Epidermal melanocyte (primary cell): ENCODE data around the gene IQGAP2.
"Not testable (repeated sequence)": the region's sequence is repeated elsewhere in the genome, so short reads cannot be mapped to it uniquely, and the experiment has no call there.

Source experiments
- DNase-seq: peaks from one replicate; pipeline ENCODE4 v3.0.0; 2011; ENCODE audit warnings: low spot score; ENCODE audit not compliant: insufficient read length

Gene IQGAP2

DNA sequence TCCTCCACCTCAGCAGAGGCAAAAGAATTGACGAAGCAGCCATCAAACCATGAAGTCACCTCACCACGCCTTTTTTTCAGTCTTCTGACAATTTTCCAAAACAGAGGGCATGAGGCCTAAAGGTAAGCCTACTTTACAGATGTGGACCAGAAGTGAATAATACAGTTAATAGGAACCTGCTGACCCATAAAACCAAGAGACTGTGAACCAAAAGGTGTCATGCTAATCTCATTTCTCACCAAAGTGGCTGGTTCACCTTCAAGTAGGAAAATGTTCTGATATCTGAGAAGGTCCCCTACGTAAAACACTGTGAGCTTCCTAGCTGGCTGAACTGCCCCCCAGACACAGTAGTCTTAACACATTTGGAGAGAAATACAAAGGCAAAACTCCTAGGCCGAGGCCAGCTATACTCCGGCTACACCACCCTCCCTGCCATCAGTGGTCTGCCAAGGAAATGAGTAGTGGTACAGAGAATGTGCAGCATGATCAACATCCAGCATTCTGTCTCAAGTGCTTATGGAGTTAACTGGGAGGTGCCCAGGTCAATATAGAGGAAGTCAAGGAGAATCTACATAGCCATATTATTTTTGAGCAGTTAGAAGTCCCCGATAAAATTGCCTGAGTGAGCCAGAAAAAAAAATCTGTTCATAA lies 239.4 kb downstream of the IQGAP2 start:
- DNase-seq, result no peak

DNA sequence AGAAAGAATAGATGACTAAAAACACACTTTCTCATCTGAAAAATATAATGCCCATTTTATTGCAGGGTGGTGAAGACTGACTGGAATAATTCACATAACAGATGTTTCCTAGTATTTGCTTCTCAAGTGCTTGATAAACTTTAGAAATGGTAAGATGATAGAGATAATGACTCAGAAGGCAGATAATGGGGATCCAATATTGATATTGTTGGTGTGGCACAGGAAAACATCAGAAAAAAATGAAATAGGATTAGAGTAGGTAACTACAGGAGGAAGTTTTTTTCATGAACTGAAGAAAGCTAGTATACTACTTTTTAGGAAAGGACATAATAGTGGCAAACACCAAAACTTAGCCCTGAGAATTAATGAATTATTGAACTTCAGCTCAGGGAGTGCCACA lies 240.3 kb downstream of the IQGAP2 start:
- no peak for DNase-seq

DNA sequence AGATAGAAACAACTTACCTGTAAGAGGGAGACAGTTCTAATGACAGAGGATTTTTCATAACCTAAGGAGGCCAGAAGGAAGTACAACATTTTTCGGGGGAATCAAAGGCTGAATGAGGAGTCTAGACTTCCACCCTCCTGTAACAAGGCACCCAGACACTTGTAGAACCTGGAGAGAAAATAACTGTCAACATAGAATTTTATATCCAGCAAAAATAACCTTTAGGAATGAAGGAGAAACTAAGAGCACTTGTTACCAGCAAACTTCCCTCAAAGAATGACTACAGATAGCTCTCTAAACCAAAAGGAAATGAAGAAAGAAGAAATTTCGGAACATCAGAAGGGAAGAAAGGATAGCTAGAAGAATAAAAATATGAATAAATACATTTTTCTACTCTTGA lies 246.1 kb downstream of the IQGAP2 start:
- DNase-seq, result no peak

DNA sequence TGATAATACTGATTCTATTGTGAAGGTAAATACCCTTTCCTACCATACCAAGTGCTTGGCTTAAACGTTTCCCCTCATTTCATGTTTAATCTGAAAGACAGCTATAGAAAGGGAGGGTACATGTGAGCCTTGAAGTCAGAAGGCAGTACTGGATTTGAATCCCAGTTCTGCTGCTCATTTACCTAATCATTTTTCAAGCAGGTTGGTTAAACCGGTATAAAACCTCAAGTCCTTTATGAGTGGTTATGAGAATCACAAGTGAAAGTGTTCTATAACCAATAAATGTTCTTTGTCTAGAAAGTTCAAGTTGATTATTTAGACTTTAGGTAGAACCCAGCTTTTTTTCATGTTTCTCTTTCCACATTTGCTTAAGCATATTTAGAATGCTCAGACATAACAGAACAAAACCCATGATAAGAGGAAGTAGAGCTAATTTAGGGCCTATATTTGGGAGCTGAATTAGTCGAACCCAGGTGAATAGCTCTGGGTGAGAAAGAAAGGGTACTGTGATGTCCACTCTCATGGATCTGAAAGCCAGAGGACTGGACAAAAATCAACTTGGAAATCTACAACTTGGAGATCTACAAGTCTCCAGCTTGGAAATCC lies 249.8 kb downstream of the IQGAP2 start:
- no peak for DNase-seq

DNA sequence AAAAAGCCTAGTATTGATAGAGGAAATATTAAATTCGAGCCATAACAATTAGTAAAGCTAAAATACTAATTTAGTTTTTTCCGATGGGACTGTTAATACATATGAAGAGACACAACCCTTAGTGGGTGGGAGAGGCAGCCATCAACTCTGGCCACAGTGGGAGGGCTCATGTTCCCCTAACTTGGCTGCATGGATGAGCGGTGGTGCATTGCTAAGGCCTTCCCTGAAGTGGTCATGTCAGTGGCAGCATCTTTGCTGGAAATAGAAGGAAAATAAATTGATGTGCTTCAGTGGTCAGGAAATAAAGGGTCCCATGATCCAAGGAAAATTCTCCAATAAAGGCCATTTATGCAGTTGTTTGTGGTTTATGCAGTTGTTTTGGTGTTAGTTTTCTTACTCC lies 254.0 kb downstream of the IQGAP2 start:
- DNase-seq, result no peak

DNA sequence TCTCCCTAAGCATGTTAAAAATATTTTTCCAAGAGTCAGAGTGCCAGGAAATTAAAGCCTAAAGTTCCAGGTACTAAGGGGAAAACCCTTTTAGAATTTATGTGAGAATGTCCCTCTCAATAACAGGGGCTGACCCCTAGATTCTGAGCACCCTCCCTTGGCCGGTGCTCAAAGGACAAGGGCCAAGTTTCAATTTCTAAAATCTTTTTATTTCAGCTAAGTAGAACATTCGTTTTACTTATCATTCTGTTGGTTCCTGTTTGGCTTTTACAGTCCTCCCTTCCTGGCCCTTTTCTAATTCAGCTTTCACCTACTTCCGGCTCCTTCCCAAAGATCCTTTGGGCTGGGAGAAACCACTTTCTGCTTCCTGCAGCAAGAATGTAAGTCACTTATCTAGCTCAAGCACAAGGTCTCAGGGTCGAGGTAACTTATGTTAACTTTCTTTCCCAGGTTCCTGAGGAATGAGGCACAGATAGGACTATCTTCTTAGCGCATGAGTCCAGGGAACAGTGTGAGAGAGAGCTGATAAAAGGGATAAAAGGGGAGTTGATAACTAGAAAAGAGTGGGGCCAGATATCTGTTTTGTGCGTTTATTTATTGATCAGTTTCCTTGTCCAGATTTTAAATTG lies 254.7 kb downstream of the IQGAP2 start:
- no peak for DNase-seq

DNA sequence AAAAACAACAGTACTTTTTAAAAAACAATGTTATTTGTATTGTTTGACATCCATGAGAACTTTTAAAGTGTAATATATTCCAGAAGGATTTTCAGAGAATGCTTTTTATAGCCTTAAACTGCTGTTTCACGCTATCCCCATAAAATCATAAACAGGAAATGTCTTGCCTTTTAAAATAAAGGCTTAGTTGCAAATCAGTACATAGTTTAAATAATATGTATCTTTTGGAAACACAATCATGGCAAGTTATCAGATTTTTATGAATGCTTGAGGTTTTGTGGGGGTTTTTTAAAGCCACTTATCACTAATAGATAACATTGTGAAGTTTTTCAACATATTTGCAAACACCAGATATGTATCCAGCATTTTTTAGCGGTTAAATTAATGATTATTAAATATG lies 257.3 kb downstream of the IQGAP2 start:
- no peak for DNase-seq

DNA sequence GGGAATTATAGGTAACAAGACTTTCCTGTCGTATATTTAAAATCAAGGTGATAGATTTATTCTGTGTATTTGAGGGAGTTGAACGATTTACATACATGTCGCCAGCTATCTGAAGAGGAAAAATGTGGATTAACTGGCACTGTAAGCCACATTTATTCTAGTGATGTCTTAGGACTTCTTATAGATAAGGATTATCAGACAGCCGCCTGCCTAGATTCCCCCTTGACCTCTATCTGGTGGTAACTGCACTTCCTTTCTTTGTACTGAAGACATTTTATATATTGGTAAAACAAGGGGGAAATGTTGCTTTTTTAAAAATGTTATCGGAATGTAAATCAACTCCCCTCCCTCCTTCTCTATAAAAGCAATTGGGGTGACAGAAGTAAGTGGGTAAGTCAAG lies 259.4 kb downstream of the IQGAP2 start:
- DNase-seq, result no peak

DNA sequence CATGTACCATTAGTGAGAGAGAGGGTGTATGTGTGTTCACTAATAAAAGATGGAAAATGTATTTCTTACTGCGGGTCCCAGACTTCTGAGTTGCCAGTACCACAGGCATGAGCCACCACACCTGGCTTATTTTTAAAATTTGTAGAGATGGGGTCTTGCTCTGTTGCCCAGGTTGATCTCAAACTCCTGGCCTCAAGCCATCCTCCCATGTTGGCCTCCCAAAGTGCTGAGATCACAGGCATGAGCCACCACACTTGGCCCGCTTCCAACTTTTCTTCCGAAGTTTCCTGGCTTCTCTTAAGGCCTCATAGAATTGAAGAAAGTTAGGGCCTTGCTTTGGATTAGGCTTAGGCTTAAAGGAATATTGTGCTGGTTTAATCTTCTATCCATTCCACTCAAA lies 260.5 kb downstream of the IQGAP2 start:
- DNase-seq, result no peak

DNA sequence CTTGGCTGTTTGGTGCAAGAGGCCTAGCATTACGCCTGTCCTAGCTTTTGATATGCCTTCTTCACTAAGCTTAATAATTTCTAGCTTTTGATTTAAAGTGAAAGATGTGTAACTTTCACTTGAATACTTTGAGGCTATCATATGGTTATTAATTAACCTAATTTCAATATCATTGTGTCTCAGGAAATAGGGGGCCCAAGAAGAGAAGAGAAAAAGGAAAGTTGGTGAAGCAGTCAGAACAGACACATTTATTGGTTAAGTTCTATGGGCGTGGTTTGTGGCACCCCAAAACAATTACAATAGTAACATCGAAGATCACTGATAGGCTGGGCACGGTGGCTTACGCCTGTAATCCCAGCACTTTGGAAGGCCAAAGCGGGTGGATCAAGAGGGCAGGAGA lies 261.0 kb downstream of the IQGAP2 start:
- DNase-seq, result no peak

DNA sequence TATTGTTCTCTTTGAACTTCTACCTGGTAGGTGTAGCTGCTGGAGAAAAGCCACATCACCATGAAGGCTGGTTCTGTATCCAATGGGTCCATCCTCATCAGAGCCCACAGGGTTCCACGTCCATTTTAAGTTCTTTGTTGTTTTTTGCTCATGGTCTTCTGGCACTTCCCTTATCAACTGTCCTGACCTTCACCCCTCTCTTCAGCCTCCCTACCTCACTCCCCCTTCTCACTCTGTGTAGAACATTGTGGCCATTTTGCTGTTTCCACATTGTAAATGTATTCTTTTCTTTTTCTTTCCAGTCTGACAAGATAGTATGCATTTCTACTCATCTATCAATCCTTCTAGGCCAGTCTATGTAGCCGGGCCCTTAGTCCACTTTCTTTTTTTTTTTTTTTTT lies 264.4 kb downstream of the IQGAP2 start:
- DNase-seq, result no peak

DNA sequence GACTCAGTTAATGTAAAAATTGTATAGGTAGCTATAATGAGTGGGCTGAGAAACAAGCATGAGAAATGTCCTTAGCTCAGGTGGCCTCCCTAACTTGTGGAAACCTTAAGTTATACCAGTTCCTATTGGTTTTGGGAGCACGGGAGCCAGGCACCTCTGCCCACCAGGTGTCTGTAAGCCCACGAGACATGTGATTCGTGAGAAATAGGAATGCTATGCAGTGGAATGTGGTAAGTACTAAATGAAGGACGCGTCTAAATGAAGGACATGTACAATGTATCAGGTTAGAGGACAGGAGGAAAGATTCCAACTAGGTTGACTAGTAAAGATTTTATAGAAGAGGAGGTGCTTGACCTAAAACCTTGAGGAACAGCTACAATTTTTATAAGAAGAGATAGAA lies 266.2 kb downstream of the IQGAP2 start:
- DNase-seq, result no peak

DNA sequence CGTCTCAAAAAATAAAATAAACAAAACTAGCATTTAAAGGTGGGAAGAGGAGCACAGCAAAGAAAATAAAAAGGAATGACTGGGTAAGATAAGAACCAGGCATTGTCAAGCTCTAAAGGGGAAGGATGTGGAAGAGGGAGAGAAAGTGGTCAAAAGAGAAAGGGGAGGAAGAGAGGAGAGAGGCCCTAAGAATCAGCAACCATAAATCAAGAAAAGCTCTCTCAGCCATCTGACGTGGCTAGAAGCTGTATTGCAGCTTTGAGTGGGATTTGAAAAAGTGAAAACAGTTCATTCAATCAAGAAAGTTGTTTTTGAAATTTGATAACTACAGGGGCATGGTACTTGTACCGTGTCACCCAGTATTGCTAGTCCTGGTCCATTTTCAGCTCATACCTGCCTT lies 267.4 kb downstream of the IQGAP2 start:
- DNase-seq, result no peak

DNA sequence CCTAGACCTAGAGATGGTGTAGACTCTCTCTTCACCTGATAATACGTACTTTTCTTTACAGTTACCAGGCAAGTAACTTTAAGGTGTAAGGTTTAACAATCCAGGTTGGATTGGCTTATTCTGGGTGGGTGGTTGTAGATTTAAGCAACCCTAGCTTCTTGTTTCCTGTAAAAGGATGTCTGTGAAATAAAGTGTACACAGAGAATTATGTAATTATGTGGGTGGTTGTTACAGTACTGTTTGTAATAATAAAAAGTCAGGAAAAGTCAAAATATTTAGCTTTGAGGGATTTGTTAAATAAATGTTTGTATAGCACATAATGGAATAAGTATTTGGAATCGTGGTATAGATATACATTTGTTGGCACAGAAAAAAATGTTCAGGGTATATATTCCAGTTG lies 269.2 kb downstream of the IQGAP2 start:
- DNase-seq, result no peak

DNA sequence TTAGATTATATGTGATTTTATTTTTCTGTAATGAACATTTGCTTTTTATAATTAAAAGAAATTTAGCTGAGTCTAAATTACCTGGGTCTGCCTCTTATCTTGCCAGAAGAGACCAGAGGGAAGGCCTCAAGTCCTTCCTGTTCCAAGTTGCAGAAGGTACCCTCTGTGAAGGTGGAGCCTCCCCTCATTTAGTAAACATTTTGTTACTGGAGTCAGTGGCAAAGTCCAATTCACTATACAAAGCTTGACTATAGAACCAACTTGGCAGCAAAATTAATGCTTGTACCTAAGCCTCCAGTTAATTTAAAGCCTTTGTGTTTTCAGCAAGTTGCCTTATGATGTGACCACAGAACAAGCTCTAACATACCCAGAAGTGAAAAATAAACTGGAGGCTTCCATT lies 270.0 kb downstream of the IQGAP2 start:
- DNase-seq, result no peak

DNA sequence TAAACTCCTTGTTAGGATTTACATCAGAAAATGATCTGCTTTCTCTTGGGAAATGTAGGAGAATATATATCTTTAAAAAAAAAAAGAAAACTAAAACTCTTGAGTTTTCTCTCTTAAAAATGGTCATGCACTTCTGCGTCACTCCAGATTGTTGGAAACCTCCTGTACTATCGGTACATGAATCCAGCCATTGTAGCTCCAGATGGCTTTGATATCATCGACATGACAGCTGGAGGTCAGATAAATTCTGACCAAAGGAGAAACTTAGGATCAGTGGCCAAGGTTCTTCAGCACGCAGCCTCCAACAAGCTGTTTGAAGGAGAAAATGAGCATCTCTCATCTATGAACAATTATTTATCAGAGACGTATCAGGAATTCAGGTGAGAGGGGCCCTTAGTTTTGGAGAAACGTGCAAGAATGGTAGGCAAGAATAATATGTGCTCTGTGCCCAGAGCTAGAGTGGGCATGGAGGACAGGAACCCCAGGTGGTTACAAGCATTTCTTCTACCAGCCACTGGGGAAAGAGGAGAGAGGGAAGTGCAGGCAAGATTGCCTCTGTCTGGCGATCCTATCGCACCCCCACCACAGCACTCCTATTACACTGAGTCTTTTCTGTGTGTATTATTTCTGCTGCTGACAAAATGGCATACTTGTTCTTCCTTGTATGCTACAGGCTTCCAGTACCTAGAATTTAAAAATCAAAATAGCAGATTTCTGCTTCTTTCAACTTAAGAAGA lies 271.4 kb downstream of the IQGAP2 start:
- no peak for DNase-seq

DNA sequence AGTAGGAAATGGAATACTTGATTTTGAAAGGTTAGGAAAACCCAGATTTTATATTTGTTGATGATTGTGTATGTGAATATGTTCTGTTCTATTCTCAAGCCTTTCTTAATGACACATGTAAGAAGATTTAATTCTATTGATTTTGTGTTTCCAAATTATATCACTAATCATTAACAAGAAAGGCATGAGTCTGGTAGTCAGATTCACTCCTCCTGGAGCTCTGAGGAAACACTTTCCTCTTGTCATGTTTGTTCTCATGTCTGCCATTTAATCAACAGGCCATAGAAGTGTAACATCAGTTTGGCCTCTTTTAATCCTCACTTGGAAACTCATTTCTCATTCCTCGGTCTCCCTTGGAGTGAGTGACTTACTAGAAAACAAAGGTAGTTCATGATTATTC lies 272.3 kb downstream of the IQGAP2 start:
- DNase-seq, result no peak

DNA sequence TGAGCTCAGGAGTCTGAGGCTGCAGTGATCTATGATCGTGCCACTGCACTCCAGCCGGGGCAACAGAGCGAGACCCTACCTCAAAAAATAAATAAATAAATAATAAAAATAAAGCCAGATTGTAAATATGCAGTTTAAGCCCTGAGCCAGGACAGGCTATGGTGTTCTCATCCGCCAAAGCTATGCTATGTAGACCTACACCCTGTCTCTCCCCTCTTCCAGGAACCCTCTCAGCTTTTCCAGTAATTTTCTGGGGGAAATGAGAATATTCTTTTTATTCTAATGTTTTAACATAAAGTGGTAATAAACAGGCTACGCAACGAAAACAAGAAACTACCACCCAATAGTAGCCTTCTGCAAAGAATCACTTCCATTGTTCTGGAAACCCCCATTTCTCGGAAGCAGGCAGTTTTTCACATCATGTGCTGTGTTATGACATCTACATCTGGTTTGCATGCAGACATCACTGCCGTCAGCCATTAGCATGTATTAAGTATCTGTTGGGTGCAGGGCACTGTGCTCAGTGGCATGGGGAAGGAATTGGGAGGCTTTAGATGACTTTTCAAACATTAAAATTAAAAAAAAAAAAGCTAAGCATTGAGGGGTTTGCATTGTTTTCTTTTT lies 274.9 kb downstream of the IQGAP2 start:
- DNase-seq, result no peak

DNA sequence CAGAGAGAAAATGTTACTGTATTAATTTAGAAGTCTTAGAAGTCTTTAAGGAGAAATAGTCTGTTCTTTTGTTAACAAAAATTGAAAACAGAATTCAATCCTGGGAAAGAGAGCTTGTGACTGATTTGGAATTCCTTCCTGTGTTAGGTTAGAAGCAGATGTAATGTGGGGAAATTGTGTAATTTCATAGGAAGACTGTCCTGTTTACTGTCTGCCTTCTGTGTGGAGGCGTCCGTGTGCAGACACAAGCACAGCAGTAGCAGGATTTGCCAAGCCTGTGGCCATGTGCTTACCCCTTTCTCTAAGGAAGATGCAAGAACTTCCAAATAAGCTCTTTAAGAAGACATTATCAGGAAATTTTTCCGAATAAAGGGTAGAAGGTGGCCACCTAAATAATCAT lies 276.1 kb downstream of the IQGAP2 start:
- no peak for DNase-seq

DNA sequence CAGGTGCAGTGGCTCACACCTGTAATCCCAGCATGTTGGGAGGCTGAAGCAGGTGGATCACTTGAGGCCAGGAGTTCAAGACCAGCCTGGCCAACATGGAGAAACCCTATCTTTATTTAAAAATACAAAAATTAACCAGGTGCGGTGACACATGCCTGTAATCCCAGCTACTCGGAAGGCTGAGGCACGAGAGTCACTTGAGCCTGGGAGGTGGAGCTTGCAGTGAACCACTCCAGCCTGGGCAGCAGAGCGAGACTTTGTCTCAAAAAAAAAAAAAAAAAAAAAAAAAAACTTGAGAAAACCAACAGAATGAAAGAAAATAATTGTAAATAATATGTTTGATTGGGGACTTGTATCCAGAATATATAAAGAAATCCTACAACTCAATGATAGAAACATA lies 277.7 kb downstream of the IQGAP2 start:
- DNase-seq, result not testable (repeated sequence)

DNA sequence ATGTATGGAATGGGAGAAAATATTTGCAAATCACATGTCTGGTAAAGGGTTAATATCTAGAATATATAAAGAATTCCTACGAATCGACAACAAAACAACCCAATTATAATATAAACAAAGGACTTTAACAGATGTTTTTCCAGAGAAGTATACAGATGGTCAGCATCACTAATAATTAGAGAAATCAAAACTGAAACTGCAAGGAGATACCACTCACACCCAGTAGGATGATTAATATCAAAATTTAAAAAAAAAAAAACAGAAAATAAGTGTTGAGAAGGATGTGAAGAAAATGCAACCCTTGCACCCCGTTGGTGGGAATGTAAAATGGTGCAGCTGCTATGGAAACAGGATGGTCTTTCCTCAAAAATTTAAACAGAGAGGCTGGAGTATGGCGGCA lies 278.2 kb downstream of the IQGAP2 start:
- DNase-seq, result no peak

DNA sequence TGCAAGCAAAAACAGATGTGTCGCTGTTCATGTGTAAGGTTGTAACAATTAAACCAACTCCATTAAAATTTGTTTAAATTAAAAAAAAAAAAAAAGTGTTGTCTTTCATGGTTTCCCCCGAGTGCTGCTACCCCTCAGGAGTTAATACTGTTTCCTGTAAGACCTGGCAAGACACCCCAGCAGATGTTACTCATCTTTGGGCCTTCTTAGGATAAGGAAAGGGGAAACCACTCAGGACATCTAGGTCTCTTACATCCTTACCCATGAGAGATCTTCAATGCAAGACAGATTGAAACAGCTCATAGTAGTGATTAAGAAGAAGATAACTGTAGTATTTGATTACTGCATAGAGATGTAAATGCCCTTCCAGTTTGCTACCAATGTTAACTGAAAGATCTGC lies 279.3 kb downstream of the IQGAP2 start:
- DNase-seq, result no peak
